Measurements from ENCODE around the gene COL8A1.

Gene COL8A1

GRCh38 chr3:99669879-99670555 lies 31.6 kb downstream of the COL8A1 start:
- ATAC-seq (ENCODE audit: low read depth) (no peak), DNase-seq (ENCODE audit: low spot score in 2 of 2) (no peak)
- H3K27ac Mint-ChIP-seq: no peak overlapping the region
- H3K9me3 Mint-ChIP-seq: peaks cover 3% of the 10 kb centered on the region
- no peaks in the 10 kb centered on the region for H3K27me3 Mint-ChIP-seq
- no peaks in the 10 kb centered on the region for H3K4me1 Mint-ChIP-seq
- no peaks in the 10 kb centered on the region for H3K36me3 Mint-ChIP-seq
- no peak overlapping the region for H3K4me3 Mint-ChIP-seq

GRCh38 chr3:99670556-99670950 lies 32.2 kb downstream of the COL8A1 start:
- H3K36me3 Mint-ChIP-seq: no peaks in the 10 kb centered on the region
- H3K9me3 Mint-ChIP-seq: peaks cover 3% of the 10 kb centered on the region
- H3K4me3 Mint-ChIP-seq: no peak overlapping the region
- H3K27me3 Mint-ChIP-seq: no peaks in the 10 kb centered on the region
- H3K4me1 Mint-ChIP-seq: no peaks in the 10 kb centered on the region
- ATAC-seq (ENCODE audit: low read depth): no peak
- no peak overlapping the region for H3K27ac Mint-ChIP-seq
- DNase-seq (ENCODE audit: low spot score in 2 of 2): no peak

- no peaks in the 10 kb centered on the region for H3K4me1 Mint-ChIP-seq
- H3K4me3 Mint-ChIP-seq: no peak overlapping the region
- no peak for DNase-seq (ENCODE audit: low spot score in 2 of 2)
- no peaks in the 10 kb centered on the region for H3K27me3 Mint-ChIP-seq
- H3K9me3 Mint-ChIP-seq: peaks cover 1% of the 10 kb centered on the region
- no peak overlapping the region for H3K27ac Mint-ChIP-seq
- ATAC-seq (ENCODE audit: low read depth): no peak
- H3K36me3 Mint-ChIP-seq: no peaks in the 10 kb centered on the region
Observed at GRCh38 chr3:99674086-99674789, 35.8 kb downstream of the COL8A1 start.

GRCh38 chr3:99678023-99678422 lies 39.6 kb downstream of the COL8A1 start:
- ATAC-seq (ENCODE audit: low read depth) (no peak), DNase-seq (ENCODE audit: low spot score in 2 of 2) (no peak)
- Mint-ChIP-seq H3K9me3 (no peaks in the 10 kb centered on the region), H3K27ac (no peak overlapping the region), H3K4me3 (no peak overlapping the region), H3K4me1 (no peaks in the 10 kb centered on the region), H3K27me3 (no peaks in the 10 kb centered on the region), H3K36me3 (no peaks in the 10 kb centered on the region)

- Mint-ChIP-seq H3K27ac (no peak overlapping the region), H3K9me3 (no peaks in the 10 kb centered on the region), H3K27me3 (no peaks in the 10 kb centered on the region), H3K4me1 (no peaks in the 10 kb centered on the region), H3K36me3 (no peaks in the 10 kb centered on the region), H3K4me3 (no peak overlapping the region)
- DNase-seq (ENCODE audit: low spot score in 2 of 2) (no peak), ATAC-seq (ENCODE audit: low read depth) (no peak)
Observed at GRCh38 chr3:99678896-99679295, 40.5 kb downstream of the COL8A1 start.

GRCh38 chr3:99681512-99681911 lies 43.1 kb downstream of the COL8A1 start:
- ATAC-seq (ENCODE audit: low read depth): no peak
- Mint-ChIP-seq H3K27me3 (no peaks in the 10 kb centered on the region), H3K9me3 (no peaks in the 10 kb centered on the region), H3K27ac (no peak overlapping the region), H3K36me3 (no peaks in the 10 kb centered on the region), H3K4me1 (no peaks in the 10 kb centered on the region), H3K4me3 (no peak overlapping the region)
- no peak for DNase-seq (ENCODE audit: low spot score in 2 of 2)

- Mint-ChIP-seq H3K27me3 (no peaks in the 10 kb centered on the region), H3K27ac (no peak overlapping the region), H3K36me3 (no peaks in the 10 kb centered on the region), H3K4me1 (no peaks in the 10 kb centered on the region), H3K9me3 (no peaks in the 10 kb centered on the region), H3K4me3 (no peak overlapping the region)
- ATAC-seq (ENCODE audit: low read depth) (no peak), DNase-seq (ENCODE audit: low spot score in 2 of 2) (no peak)
Observed at GRCh38 chr3:99681976-99682375, 43.6 kb downstream of the COL8A1 start.

GRCh38 chr3:99683465-99683864 lies 45.1 kb downstream of the COL8A1 start:
- ATAC-seq (ENCODE audit: low read depth) (no peak), DNase-seq (ENCODE audit: low spot score in 2 of 2) (no peak)
- Mint-ChIP-seq H3K36me3 (no peaks in the 10 kb centered on the region), H3K4me1 (no peaks in the 10 kb centered on the region), H3K4me3 (no peak overlapping the region), H3K27me3 (peaks cover 2% of the 10 kb centered on the region), H3K9me3 (no peaks in the 10 kb centered on the region), H3K27ac (no peak overlapping the region)

- Mint-ChIP-seq H3K27ac (no peak overlapping the region), H3K27me3 (peaks cover 2% of the 10 kb centered on the region), H3K9me3 (no peaks in the 10 kb centered on the region), H3K4me1 (no peaks in the 10 kb centered on the region), H3K36me3 (no peaks in the 10 kb centered on the region), H3K4me3 (no peak overlapping the region)
- ATAC-seq (ENCODE audit: low read depth): no peak
- no peak for DNase-seq (ENCODE audit: low spot score in 2 of 2)
Observed at GRCh38 chr3:99683876-99684275, 45.5 kb downstream of the COL8A1 start.

- H3K4me1 Mint-ChIP-seq: no peaks in the 10 kb centered on the region
- H3K36me3 Mint-ChIP-seq: no peaks in the 10 kb centered on the region
- H3K27ac Mint-ChIP-seq: no peak overlapping the region
- H3K4me3 Mint-ChIP-seq: no peak overlapping the region
- no peaks in the 10 kb centered on the region for H3K9me3 Mint-ChIP-seq
- ATAC-seq (ENCODE audit: low read depth): no peak
- H3K27me3 Mint-ChIP-seq: peaks cover 2% of the 10 kb centered on the region
- no peak for DNase-seq (ENCODE audit: low spot score in 2 of 2)
Observed at GRCh38 chr3:99684644-99685043, 46.2 kb downstream of the COL8A1 start.

- ATAC-seq (ENCODE audit: low read depth): no peak
Observed at GRCh38 chr3:99686469-99686868, 48.1 kb downstream of the COL8A1 start.

GRCh38 chr3:99686955-99687612 lies 48.7 kb downstream of the COL8A1 start:
- ATAC-seq (ENCODE audit: low read depth) (no peak), DNase-seq (ENCODE audit: low spot score in 2 of 2) (no peak)
- no peaks in the 10 kb centered on the region for H3K36me3 Mint-ChIP-seq

More at GRCh38 chr3:99686469-99686868, 48.1 kb downstream of the COL8A1 start:
- Mint-ChIP-seq H3K4me1 (no peaks in the 10 kb centered on the region), H3K9me3 (no peaks in the 10 kb centered on the region), H3K4me3 (no peak overlapping the region), H3K36me3 (no peaks in the 10 kb centered on the region), H3K27me3 (peaks cover 2% of the 10 kb centered on the region), H3K27ac (no peak overlapping the region)
- DNase-seq (ENCODE audit: low spot score in 2 of 2): no peak

GRCh38 chr3:99690761-99691369 lies 52.5 kb downstream of the COL8A1 start:
- Mint-ChIP-seq H3K36me3 (no peaks in the 10 kb centered on the region), H3K9me3 (no peaks in the 10 kb centered on the region), H3K27ac (no peak overlapping the region), H3K27me3 (peaks cover 4% of the 10 kb centered on the region), H3K4me1 (no peaks in the 10 kb centered on the region), H3K4me3 (no peak overlapping the region)
- DNase-seq (ENCODE audit: low spot score in 2 of 2): no peak
- ATAC-seq (ENCODE audit: low read depth): no peak

More at GRCh38 chr3:99686955-99687612, 48.7 kb downstream of the COL8A1 start:
- H3K9me3 Mint-ChIP-seq: no peaks in the 10 kb centered on the region
- no peak overlapping the region for H3K27ac Mint-ChIP-seq
- H3K4me1 Mint-ChIP-seq: no peaks in the 10 kb centered on the region
- no peak overlapping the region for H3K4me3 Mint-ChIP-seq
- peaks cover 4% of the 10 kb centered on the region for H3K27me3 Mint-ChIP-seq

GRCh38 chr3:99693636-99694035 lies 55.2 kb downstream of the COL8A1 start:
- H3K27me3 Mint-ChIP-seq: peaks cover 2% of the 10 kb centered on the region
- no peak for ATAC-seq (ENCODE audit: low read depth)
- no peak for DNase-seq (ENCODE audit: low spot score in 2 of 2)

More at GRCh38 chr3:99693636-99694035, 55.2 kb downstream of the COL8A1 start:
- peaks cover 1% of the 10 kb centered on the region for H3K9me3 Mint-ChIP-seq
- no peaks in the 10 kb centered on the region for H3K4me1 Mint-ChIP-seq
- H3K27ac Mint-ChIP-seq: no peak overlapping the region
- H3K4me3 Mint-ChIP-seq: no peak overlapping the region
- no peaks in the 10 kb centered on the region for H3K36me3 Mint-ChIP-seq

Data from memory B cell (primary cell).